HG02884 (cell line): ENCODE results near the gene ASRGL1.
"Not testable (repeated sequence)": the region's sequence is repeated elsewhere in the genome, so short reads cannot be mapped to it uniquely, and the experiment has no call there.

ENCODE experiments used
- ATAC-seq: cut with Tn5 transposase; IDR thresholded peaks from one replicate; pipeline ENCODE4 v1.9.1; 2021; ENCODE audit warnings: mild to moderate bottlenecking, moderate library complexity; ENCODE audit not compliant: unreplicated experiment

The ASRGL1 gene

DNA sequence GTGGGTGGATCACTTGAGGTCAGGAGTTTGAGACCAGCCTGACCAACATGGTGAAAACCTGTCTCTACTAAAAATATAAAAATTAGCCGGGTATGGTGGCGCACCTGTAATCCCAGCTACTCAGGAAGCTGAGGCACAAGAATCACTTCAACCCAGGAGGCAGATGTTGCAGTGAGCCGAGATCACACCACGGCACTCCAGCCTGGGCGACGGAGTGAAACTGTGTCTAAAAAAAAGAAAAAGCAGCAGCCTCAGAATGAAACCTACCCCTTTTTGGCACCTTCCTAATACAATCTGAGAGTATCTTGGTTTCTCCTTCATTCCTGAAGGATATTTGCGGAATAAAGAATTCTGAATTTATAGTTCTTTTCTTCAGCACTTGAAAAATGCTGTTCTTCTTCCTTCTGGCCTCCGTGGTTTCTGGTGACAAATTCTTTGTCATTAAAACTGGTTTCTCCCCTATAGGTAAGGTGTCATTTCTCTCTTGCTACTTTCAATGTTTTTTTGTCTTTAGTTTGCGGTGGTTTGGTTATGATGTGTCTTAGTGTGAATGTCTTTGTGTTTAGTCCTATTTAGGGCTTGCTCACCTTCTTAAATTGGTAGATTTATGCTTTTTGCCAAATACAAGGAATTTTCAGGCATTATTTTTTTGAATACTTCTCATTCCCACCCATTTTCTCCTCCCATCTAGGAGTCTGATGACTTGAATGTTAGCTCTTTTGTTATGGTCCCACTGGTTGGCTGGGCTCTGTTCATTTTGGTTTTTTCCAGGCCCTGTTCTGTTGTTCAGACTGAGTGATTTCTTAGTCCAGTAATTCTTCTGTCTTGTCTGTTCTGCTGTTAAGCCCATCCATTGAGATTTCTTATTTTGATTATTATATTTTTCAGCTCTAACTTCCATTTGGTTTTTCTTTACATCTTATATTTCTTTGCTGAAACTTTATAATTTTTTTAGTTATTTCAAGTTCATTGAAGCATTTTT, 15.4 kb downstream of the ASRGL1 start:
- no peak for ATAC-seq

DNA sequence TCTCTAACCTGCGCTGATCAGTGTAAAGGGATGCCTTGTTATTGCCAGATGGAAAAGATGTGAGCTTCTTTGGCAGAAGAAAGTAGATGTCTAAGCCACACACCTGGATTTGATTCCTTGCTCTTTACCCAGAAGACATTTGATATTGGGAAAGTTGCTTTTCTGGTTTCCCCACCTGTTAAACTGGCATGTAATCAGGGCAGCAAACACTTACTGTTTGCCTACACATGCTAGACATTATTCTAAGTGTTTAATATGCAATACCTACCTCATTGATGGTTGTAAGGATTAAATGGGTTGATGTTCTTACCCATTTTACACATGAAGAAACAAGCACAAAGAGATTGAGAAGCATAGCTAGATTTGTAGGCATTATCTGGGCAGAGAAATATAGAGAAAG, 16.6 kb downstream of the ASRGL1 start:
- ATAC-seq = no peak

DNA sequence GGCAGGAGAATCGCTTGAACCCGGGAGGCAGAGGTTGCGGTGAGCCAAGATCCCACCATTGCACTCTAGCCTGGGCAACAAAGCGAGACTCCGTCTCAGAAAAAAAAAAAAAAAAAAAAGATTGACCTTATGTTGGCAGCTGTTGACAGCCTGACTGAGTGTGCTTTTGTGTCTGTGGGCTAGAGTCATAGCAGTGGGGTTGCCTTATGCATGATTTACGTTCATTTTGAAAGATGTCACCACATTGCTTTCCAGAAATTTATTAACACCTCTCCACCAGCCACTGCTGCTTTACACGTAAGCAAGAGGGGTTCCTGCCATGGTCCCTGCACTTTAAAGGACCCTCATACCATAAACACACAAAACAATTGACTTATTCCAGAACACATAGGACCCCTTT, 21.0 kb downstream of the ASRGL1 start:
- no peak for ATAC-seq

DNA sequence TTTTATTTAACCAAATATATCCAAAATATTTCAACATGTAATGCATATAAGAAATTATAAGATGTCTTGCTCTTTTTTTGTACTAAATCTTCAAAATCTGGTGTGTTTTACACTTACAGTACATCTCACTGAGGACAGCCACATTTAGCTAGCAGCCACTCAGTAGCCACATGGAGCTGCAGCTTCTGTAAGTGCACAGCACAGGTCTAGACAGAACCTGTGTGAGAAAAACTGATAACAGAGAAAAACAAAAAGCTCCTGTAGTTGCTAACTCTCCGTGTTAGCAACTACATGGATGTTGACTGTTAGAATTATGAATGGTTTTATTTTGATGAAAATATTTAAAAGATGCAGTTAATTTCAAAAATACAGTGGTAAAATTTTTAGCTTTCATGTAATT, 22.2 kb downstream of the ASRGL1 start:
- no peak for ATAC-seq

DNA sequence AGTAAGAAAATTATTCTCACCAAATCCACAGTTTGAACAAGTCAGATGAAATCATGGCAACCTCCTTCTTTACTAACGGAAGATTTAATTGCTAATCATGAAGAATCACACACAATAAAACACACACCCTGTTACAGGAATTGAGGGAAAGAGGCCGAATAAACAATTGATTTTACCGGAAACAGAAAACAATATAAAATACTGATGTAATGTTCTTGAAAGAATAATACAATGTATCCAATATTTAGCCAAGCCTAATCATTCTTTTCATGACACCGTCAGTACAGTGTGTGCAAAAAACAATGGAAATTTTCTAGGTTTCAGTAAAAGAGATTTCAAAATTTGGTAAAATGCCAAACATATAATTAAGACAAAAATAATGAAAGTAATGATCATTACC, 23.4 kb downstream of the ASRGL1 start:
- ATAC-seq = no peak

DNA sequence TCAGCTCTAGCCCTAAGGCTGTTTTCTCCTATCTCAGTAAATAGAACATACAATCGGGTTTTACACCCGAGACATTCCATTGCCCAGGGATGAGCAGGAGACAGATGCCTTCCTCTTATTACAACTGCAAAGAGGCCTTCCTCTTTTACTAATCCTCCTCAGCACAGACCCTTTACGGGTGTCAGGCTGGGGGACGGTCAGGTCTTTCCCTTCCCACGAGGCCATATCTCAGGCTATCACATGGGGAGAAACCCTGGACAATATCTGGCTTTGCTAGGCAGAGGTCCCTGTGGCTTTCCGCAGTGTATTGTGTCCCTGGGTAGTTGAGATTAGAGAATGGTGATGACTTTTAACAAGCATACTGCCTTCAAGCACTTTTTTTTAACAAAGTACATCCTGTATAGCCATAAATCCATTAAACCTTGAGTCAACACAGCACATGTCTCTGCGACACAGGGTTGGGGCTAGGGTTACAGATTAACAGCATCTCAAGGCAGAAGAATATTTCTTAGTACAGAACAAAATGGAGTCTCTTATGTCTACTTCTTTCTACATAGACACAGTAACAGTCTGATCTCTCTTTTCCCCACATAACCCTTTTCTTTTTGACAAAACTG, 31.7 kb downstream of the ASRGL1 start:
- ATAC-seq = not testable (repeated sequence)

DNA sequence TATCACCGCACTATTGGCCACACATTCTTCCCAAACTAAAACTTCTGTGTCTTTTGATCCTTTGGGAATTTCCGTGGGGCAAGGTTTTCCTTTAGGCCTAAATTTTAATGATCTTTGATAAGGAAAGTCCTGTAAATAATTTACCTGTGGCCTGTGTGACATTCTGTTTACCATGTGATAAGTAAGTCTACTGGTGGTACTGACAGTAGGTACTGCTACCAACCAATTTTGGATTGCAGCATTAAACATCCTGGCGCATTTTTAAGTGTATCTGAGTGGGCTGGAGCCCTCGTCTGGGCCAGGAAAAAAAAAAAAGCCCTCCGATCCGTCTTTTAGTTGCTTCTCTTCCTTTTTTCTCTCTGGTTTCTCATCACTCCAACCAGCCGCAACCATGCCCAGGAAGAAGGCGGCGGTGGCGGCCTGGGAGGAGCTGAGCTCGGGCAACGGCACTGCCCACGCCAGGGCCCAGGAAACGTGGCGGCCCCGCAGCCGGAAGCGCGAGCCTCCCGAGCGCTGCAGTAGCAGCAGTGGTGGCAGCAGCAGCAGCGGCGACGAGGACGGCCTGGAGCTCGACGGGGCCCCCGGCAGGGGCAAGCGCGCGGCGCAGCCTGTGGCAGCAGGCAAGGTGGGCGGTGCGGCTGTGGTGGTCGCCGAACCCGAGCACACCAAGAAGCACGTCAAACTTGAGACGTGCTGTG, 33.6 kb downstream of the ASRGL1 start:
- ATAC-seq = no peak

DNA sequence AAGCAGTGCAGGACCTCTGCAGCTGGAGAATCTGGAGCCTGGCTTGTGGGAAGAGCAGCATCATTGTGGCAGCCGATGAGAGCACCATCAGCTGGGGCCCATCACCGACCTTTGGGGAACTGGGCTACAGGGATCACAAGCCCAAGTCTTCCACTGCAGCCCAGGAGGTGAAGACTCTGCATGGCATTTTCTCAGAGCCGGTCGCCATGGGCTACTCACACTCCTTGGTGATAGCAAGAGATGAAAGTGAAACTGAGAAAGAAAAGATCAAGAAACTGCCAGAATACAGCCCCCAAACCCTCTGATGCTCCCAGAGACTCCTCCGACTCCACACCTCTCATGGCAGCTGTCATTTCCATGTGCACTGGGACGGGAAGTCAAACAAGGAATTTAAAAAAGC, 35.6 kb downstream of the ASRGL1 start:
- no peak for ATAC-seq

DNA sequence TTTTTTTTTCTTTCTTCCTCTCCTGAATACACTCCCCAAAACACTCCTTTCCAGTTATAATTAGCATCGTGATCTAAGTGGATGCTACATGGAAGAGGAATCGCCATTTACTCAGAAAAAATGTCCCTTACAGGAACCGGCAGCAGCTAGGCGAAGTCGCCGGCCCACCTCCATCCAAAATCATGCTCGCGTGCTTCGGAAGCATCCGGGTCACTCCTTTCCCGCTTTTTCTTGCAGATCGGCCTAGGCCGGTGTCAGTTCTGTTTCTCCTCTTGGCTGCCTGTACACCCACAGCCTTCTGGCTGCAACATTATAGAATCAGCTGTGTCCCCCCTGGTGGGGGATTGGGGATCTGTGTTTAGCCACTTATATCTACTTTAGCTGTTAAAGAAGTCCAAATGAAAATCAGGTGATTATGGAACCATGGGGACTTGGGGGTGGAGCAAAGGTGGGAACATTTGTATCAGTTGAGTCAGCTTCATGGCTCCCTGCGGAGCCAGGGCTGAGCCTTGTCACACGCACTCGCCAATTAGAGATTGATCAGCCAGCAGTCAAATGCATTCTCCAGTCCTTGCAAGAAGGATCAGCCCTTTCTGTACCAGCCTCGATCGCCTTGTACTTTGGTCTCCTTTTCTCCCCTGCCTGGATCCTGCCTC, 36.3 kb downstream of the ASRGL1 start:
- no peak for ATAC-seq

DNA sequence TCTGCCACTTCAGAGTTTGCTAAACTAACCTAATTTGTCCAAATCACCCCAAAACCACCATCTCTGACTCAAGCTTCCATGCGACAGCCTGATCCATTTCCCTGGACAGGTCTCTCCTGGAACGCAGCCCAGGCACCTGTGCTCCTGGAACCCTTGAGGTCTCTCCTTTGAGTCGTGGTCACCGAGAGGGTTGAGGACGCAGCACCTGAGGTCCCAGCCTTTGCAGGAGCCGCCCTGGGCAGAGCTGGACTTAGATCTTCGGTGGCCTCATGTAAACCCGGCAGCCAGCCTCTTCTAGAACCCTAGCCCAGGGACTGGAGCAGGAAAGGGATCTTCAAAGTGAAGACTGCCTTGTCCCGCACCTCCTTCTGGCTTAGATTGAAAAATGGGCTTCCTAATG, 37.6 kb downstream of the ASRGL1 start:
- ATAC-seq = no peak

DNA sequence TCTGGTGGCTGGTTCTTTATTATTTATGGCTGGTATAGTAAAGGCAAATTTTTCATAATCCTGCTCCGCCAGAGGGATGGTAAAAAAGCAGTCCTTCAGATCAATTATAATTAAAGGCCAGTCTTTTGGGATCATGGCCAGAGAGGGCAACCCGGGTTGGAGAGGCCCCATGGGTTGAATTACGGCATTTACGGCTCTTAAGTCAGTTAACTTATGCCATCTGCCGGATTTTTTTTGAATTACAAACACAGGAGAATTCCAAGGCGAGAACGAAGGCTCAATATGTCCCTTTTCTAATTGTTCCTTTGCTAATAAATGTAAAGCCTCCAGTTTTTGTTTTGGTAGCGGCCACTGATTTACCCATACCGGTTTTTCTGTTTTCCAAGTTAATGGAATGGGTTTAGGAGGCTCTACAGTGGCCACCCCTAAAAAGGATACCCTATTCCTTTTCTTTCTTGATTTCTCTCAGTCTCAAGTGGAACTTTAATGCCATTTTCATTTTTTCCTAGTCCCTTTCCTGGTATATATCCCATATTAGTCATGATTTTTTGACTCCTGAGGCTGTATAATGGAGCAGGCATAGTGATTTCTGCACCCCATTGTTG, 41.3 kb downstream of the ASRGL1 start:
- not testable (repeated sequence) for ATAC-seq

DNA sequence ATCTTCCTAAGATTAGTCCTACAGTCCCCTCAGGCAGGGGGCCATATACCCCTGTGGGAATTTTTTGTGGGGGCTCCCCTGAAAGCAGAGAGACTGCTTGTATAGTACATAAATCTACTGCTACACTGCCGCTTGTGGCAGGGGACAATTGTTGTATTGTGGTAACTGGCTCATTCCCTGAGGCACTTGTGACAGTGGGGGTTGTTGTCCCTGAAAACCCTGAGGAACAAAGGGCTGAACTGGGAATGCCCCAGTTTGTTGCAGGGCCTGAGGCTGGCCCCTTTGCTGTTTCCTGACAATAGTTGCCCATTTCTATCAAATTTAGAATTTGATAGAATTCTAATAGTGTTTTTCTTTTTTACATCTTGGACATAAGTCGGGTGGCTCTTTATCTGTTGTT, 42.3 kb downstream of the ASRGL1 start:
- ATAC-seq = not testable (repeated sequence)

DNA sequence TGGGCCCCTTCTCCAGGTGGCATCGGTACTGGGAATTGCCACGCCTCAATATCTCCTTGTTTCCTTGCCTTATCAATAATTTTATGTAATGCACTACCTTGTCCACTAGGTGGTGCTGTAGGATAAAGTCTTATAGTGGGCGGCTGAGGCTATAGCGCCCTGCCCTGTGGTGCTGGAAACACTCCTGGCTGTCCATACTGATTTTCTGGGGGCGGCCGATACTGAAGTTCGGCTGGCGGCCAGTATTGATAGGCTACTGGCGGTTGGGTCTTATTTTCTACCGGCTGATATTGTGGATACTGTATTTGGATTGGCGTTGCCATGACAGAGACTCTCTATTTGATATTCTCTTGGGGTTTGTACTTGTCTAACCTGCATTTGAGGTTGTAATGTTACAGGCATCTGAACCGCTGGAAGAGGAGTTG, 43.6 kb downstream of the ASRGL1 start:
- not testable (repeated sequence) for ATAC-seq

DNA sequence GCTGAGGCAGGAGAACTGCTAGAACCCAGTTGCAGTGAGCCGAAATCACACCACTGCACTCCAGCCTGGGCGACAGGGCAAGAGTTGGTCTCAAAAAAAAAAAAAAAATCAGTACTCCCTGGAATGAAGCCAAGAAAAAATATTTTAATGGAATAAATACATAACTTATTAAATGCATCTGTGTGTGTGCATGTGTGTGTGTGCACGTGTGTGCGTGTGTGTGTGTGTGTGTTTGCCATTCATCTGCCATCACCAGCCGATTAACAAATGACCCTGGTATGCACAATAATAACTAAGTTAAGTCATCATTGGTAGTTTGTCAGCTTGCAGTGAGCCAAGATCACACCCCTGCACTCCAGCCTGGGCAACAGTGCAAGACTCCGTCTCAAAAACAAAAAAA, 46.6 kb downstream of the ASRGL1 start:
- ATAC-seq = no peak

DNA sequence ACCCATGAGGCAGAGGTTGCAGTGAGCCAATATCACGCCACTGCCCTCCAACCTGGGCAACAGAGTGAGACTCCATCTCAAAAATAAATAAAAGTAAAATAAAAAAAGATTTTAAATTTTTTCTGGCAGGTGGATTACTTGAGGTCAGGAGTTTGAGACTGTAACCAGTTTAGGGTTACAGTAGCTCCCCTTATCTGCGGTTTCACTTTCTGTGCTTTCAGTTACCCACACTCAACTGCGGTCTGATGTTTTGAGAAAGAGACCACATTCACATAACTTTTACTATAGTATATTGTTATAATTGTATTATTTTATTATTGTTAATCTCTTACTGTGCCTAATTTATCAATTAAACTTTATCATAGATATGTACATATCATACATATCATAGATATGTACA, 48.8 kb downstream of the ASRGL1 start:
- not testable (repeated sequence) for ATAC-seq

DNA sequence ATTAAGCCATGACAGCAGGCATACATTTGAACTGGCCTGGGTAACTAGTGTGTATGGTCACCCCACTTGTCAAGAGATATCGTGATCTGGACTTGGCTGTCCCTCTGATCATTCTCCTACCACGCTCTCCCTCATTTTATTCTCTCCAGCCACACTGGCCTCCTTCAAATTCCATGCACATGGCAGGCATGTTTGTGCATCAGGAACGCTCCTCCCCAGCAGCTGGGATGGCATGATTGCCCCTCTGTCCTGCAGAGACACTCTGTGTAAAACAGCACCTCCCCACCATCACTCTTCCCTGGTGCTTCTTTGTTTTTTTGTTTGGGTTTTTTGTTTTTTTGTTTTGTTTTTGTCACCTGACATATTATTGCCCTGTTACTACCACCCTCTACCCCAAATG, 50.1 kb downstream of the ASRGL1 start:
- ATAC-seq = no peak

DNA sequence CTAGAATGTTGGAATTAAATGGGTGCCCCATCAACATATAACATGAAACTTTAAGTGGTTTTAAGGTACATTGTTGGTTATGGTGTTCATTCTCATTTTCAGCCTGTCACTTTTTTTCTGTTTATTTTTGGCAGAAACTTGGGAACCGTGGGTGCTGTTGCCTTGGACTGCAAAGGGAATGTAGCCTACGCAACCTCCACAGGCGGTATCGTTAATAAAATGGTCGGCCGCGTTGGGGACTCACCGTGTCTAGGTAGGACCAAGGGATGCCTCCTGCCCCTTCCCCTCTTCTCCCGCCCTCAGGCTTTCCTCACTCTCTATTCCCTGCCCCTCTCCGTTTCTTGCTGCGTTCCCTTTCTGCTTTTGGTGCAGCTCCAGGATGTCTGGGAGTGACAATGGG, 51.8 kb downstream of the ASRGL1 start:
- no peak for ATAC-seq

DNA sequence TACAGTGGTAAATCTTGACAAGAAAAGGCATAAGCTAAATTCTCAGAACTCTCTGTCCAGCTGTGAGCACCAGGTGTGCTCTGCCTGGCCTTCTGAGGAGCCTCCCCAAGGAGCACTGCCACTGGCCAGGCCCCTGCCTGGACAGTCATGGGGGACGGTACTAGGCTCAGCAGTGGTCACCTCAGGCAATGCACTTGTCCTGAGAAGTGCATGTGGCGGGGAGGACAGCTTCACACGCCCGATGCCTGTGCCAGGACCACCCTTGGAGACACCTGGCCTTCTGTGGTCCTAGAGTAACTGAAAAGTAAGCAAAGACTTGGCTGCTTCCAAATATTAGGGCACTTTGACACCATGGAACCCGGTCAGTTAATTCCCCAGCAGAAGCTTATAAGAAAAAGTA, 53.0 kb downstream of the ASRGL1 start:
- no peak for ATAC-seq

DNA sequence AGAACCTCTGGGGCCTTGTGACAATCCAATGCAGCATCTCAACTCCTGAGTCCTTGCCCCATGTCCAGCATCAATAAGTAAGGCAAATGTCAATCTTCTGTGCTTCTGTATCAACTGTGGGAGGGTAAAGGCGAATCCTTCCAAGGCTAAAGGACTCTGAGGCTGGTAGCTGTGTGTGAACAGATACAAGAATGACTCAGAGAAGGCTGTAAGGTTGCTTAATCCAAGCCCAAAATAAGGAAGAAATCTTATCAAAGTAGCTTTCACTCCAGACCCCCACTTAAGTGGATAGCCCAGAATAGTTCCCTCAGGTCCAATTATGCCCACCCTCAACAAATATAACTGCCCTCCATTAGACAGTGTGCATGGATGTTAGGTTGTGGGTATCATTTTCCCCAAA, 53.5 kb downstream of the ASRGL1 start:
- ATAC-seq = no peak

DNA sequence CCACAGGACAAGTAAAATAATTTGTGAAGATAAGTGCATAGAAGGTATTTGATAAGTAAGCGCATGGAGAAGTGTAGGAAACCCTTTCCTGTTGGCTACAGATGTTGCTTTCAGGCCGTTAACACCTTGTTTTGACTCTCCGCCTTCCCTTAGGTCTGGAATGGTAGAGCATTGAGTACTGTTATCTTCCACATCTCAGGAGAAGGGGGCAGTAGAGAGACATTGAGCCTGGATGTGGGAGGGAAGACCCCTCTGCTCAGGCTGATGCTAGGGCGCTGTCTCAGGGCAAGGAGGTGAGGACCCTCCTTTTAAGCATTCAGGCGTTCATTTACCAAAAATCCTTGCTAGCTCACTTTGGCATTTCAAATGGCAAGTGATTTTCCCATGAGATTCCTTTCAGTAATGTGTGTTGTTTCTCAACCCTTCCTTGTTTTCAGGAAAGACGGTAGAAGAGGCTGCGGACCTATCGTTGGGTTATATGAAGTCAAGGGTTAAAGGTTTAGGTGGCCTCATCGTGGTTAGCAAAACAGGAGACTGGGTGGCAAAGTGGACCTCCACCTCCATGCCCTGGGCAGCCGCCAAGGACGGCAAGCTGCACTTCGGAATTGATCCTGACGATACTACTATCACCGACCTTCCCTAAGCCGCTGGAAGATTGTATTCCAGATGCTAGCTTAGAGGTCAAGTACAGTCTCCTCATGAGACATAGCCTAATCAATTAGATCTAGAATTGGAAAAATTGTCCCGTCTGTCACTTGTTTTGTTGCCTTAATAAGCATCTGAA, 54.6 kb downstream of the ASRGL1 start:
- no peak for ATAC-seq
